ENCODE data around the gene SERPINB1. TPM values are rescaled to one million over a fixed set of nuclear protein-coding genes. Genes with fewer than 3 reads are reported as not detected.

Gene SERPINB1
- polyA plus RNA-seq, 1 of the 3 experiments (the other 2 are of a cell fraction), result 9.4 TPM

GRCh38 chr6:2819115-2819514 is 22.5 kb downstream of the SERPINB1 start:
- Histone ChIP-seq H3K9me3 (no peaks in the 10 kb centered on the region; the same call in 1 of the 2 replicates), H3K79me2 (ENCODE audit: insufficient read depth) (no peaks in the 10 kb centered on the region), H3K4me3 (ENCODE audit: low read depth in 2 of 2, low read length in 1 of 2) (no peak overlapping the region), H3K27ac (ENCODE audit: low read depth in 2 of 2, low read length in 1 of 2) (peak overlapping the region in 1 of 2 experiments; percentile 70; a peak in 1 of 4 replicates), H3K9ac (no peak overlapping the region), H3K9me2 (no peaks in the 10 kb centered on the region), H3K4me1 (ENCODE audit: control insufficient read depth in 1 of 2, insufficient read depth in 2 of 2, low read depth in 1 of 2, low read length in 1 of 2) (no peaks in the 10 kb centered on the region; a peak in 2 of 4 replicates), H4K20me1 (ENCODE audit: insufficient read depth) (no peaks in the 10 kb centered on the region), H3K36me3 (replicated peaks in 1 of 2; ENCODE audit: control insufficient read depth in 1 of 2, insufficient read depth in 2 of 2, low read length in 1 of 2) (no peaks in the 10 kb centered on the region), H3F3A (replicated peaks; ENCODE audit: insufficient read depth) (no peaks in the 10 kb centered on the region), H3K27me3 (ENCODE audit: insufficient read depth) (no peaks in the 10 kb centered on the region), H3K4me2 (no peak overlapping the region), H2AFZ (ENCODE audit: low read depth) (no peak overlapping the region)
- WGBS (ENCODE audit: low lambda C conversion rate), result 85% methylated on average over 5 of the region's 5 CpGs
- TF ChIP-seq EZH2phosphoT487 (IDR thresholded peaks at IDR 0.05; ENCODE audit: borderline replicate concordance, low read depth) (no peak), USF2 (IDR thresholded peaks at IDR 0.05; ENCODE audit: borderline replicate concordance, low read depth, low read length) (no peak)
- ChIA-PET CTCF (interaction anchor here (1.0 to 1.6 kb wide), 5 partner anchors 9 to 28 kb away, joined by 3 to 8 read pairs (median 4); no protein-coding TSS in a partner anchor), POLR2A (no interaction called here)
- no peak for DNase-seq

GRCh38 chr6:2818593-2818992 is 23.1 kb downstream of the SERPINB1 start:
- Histone ChIP-seq H3F3A (replicated peaks; ENCODE audit: insufficient read depth) (no peaks in the 10 kb centered on the region), H3K9ac (peak overlapping the region; percentile 25; the same call in 1 of the 2 replicates), H3K79me2 (ENCODE audit: insufficient read depth) (no peaks in the 10 kb centered on the region), H3K4me1 (ENCODE audit: control insufficient read depth in 1 of 2, insufficient read depth in 2 of 2, low read depth in 1 of 2, low read length in 1 of 2) (no peaks in the 10 kb centered on the region; a peak in 2 of 4 replicates), H4K20me1 (ENCODE audit: insufficient read depth) (no peaks in the 10 kb centered on the region), H2AFZ (ENCODE audit: low read depth) (no peak overlapping the region), H3K9me2 (no peaks in the 10 kb centered on the region), H3K4me2 (peak overlapping the region; percentile 34; the same call in 1 of the 2 replicates), H3K27me3 (ENCODE audit: insufficient read depth) (no peaks in the 10 kb centered on the region), H3K36me3 (replicated peaks in 1 of 2; ENCODE audit: control insufficient read depth in 1 of 2, insufficient read depth in 2 of 2, low read length in 1 of 2) (no peaks in the 10 kb centered on the region), H3K27ac (ENCODE audit: low read depth in 2 of 2, low read length in 1 of 2) (peak overlapping the region; percentile 70 to 71; a peak in 3 of 4 replicates), H3K9me3 (no peaks in the 10 kb centered on the region; the same call in 1 of the 2 replicates), H3K4me3 (ENCODE audit: low read depth in 2 of 2, low read length in 1 of 2) (no peak overlapping the region)
- no peak for DNase-seq
- ChIA-PET POLR2A (no interaction called here), CTCF (interaction anchor here (1.0 to 1.6 kb wide), 5 partner anchors 9 to 79 kb away, joined by 3 to 8 read pairs (median 4); no protein-coding TSS in a partner anchor)
- 89% methylated on average over 3 of the region's 3 CpGs for WGBS (ENCODE audit: low lambda C conversion rate)
- no peak for TF ChIP-seq JUND (IDR thresholded peaks at IDR 0.05)
- TF ChIP-seq GATA2 (CRISPR knock-in tag; IDR thresholded peaks at IDR 0.05), result no peak

- Histone ChIP-seq H3K36me3 (replicated peaks in 1 of 2; ENCODE audit: control insufficient read depth in 1 of 2, insufficient read depth in 2 of 2, low read length in 1 of 2) (no peaks in the 10 kb centered on the region), H3K9me2 (no peaks in the 10 kb centered on the region), H3K4me3 (ENCODE audit: low read depth in 2 of 2, low read length in 1 of 2) (no peak overlapping the region), H4K20me1 (ENCODE audit: insufficient read depth) (no peaks in the 10 kb centered on the region), H2AFZ (ENCODE audit: low read depth) (peak overlapping the region; percentile 36; the same call in 1 of the 2 replicates), H3F3A (replicated peaks; ENCODE audit: insufficient read depth) (no peaks in the 10 kb centered on the region), H3K27ac (ENCODE audit: low read depth in 2 of 2, low read length in 1 of 2) (peak overlapping the region; percentile 70 to 71; a peak in 3 of 4 replicates), H3K4me1 (ENCODE audit: control insufficient read depth in 1 of 2, insufficient read depth in 2 of 2, low read depth in 1 of 2, low read length in 1 of 2) (no peaks in the 10 kb centered on the region; a peak in 2 of 4 replicates), H3K79me2 (ENCODE audit: insufficient read depth) (no peaks in the 10 kb centered on the region), H3K9ac (peak overlapping the region; percentile 25; the same call in 1 of the 2 replicates), H3K9me3 (no peaks in the 10 kb centered on the region; the same call in 1 of the 2 replicates), H3K4me2 (peak overlapping the region; percentile 34; the same call in 1 of the 2 replicates), H3K27me3 (ENCODE audit: insufficient read depth) (no peaks in the 10 kb centered on the region)
- POLR2A ChIA-PET, result no interaction called here
- TF ChIP-seq RCOR1 (IDR thresholded peaks at IDR 0.05; ENCODE audit: low read length), result no peak
- TF ChIP-seq TEAD4 (IDR thresholded peaks at IDR 0.05; ENCODE audit: borderline replicate concordance, insufficient read depth), result no peak
- TF ChIP-seq, protein P1, sequence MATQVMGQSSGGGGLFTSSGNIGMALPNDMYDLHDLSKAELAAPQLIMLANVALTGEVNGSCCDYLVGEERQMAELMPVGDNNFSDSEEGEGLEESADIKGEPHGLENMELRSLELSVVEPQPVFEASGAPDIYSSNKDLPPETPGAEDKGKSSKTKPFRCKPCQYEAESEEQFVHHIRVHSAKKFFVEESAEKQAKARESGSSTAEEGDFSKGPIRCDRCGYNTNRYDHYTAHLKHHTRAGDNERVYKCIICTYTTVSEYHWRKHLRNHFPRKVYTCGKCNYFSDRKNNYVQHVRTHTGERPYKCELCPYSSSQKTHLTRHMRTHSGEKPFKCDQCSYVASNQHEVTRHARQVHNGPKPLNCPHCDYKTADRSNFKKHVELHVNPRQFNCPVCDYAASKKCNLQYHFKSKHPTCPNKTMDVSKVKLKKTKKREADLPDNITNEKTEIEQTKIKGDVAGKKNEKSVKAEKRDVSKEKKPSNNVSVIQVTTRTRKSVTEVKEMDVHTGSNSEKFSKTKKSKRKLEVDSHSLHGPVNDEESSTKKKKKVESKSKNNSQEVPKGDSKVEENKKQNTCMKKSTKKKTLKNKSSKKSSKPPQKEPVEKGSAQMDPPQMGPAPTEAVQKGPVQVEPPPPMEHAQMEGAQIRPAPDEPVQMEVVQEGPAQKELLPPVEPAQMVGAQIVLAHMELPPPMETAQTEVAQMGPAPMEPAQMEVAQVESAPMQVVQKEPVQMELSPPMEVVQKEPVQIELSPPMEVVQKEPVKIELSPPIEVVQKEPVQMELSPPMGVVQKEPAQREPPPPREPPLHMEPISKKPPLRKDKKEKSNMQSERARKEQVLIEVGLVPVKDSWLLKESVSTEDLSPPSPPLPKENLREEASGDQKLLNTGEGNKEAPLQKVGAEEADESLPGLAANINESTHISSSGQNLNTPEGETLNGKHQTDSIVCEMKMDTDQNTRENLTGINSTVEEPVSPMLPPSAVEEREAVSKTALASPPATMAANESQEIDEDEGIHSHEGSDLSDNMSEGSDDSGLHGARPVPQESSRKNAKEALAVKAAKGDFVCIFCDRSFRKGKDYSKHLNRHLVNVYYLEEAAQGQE (IDR thresholded peaks at IDR 0.05; ENCODE audit: low read depth, low read length), result no peak
- no peak for TF ChIP-seq POLR2AphosphoS5 (IDR thresholded peaks at IDR 0.05; ENCODE audit: low read depth, low read length)
- no peak for TF ChIP-seq FOSL2 (IDR thresholded peaks at IDR 0.05; ENCODE audit: borderline replicate concordance, low read depth)
- no peak for TF ChIP-seq YY1 (IDR thresholded peaks at IDR 0.05; ENCODE audit: low read depth)
- no peak for TF ChIP-seq TAF1 (IDR thresholded peaks at IDR 0.05; ENCODE audit: borderline replicate concordance, low read depth, low read length)
- TF ChIP-seq NFIC (IDR thresholded peaks at IDR 0.05; ENCODE audit: borderline replicate concordance), result no peak
- 74% methylated on average over 4 of the region's 4 CpGs for WGBS (ENCODE audit: low lambda C conversion rate)
- CTCF ChIA-PET, result interaction anchor here (0.5 to 1.6 kb wide), 4 partner anchors 10 to 78 kb away, joined by 3 to 8 read pairs (median 3); no protein-coding TSS in a partner anchor
- no peak for DNase-seq
Measured at GRCh38 chr6:2817903-2818443, 23.7 kb downstream of the SERPINB1 start.
